Effector CD4-positive, alpha-beta T cell (primary cell): ENCODE results near the gene MYPOP.

Experiments
- DNase-seq: peaks from one replicate; pipeline ENCODE4 v3.0.0-alpha.2; 2020
- total RNA-seq: gene quantifications from one replicate; lab custom pipeline; 2026; lab: John Stamatoyannopoulos, UW

Gene MYPOP, protein sequence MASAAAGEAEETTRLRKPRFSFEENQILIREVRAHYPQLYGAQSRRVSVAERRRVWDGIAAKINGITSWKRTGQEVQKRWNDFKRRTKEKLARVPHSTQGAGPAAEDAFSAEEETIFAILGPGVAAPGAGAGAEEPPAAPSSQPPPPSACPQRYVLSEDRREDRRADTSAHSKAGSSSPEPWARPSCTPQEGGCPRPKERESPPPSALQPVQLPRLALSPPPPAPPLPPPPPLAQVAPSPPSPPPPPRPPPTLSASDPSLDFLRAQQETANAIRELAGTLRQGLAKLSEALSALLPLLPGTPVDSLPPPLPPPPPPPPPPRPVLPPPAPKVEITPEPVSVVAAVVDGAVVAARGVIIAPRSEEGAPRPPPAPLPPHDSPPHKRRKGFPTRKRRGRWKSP
- total RNA-seq: 6.2 reads per million, percentile 23 among the genes with 10 or more reads in this experiment

DNA sequence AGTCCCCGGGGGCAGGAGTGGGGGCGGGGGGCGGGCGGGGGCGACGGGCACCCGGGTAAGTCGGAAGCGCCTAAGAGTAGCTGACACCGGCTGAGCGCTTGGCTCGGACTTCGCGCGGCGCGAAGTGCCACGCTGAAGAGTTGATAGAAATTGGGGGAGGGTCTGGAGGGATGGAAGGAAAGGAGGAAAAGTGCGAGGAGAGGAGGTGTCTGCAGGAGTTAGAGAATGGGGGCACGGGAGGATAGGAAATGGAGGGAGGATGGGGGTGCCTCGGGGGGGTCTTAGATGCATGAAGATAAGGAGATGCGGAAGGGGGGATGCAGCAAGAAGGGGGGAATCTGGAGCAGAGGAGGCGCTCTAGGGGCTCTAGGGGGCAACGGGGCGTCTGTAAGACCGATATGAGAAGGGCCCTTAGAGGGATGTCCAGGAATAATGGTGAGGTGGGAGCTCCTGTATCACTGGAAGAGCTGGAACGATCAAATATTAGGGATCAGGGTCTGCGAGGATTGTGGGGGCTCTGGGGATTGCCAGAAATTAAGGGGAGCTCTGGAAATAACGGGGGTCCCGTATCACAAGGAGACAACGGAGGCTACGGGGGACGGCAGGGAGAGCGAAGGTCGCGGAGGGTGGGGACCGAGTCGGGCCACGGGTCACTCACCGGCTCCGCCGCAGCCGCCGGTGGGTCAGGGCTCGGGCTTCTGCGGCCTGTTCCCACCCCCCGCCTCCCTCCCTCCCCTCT, at the start of gene MYPOP:
MYPOP (minus strand) TSS at position 702 of the 739 bp plus-strand sequence. CDS start 840 bp downstream, outside the sequence.
- DNase-seq: no peak

DNA sequence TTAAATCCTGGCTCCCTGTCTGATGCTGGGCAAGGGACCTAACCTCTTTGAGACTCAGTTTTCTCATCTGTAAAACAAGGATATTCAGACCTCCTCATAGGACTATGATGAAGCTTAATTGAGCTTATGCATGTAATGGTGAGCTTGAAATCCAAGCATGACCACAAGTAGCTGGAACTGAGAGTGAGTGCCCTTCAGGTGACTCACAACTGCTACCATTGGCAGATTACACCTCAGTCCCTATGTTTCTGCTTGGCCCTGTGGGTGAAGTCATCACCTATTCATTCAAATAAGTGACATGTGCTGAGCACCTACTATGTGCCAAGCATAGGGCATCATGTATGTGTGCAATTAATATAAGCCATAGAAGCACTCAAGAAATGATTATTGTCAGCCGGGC, 45.5 kb upstream of the MYPOP start:
- no peak for DNase-seq

DNA sequence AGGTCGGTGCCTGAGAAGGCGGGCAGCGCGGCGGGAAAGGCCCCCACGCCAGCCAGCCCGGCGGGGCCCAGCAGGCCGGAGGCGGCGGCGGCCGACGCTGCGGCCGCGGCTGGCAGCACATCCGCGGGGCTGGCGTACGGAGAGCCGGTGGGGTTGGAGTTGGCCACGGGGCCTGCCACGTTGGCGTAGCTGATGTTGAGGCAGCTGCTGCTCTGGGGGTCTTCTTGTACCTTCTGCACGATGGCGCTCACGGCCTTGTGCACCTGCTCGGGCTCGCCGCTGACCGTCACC, 38.0 kb upstream of the MYPOP start:
- DNase-seq: no peak

DNA sequence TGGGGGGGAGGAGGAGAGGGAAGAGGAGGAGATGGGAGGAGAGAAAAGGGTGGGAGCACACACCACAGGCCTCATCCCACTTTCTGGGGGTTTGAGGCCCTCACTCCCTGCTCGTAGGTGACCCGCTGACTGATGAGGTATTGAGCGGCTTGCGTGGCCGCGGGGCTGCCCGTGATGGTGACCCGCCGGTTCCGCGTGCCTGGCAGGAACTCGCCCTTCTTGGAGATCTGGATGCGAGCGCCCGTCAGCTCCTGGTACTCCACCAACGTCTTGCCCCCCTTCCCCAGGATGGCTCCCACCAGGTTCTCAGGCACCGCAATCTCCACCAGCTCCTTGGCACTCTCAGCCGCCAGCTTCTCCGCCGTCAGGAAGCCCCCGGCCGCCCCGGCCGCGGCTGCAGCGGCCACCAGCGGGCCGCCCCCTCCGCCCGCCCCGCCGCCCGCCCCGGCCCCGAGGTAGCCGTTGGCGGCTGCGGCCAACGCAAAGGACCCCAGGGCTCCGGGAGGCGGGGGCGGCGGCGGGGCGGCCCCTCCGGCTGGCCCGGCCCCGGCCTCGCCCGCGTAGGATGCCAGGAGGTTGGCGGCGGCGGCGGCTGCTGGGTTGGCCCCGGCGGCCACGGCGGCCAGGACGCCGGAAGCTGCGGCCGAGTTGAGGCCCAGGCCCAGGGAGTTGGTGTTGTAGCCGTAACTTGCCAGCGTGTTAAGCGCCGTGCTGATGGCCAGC, 37.5 kb upstream of the MYPOP start:
- no peak for DNase-seq

DNA sequence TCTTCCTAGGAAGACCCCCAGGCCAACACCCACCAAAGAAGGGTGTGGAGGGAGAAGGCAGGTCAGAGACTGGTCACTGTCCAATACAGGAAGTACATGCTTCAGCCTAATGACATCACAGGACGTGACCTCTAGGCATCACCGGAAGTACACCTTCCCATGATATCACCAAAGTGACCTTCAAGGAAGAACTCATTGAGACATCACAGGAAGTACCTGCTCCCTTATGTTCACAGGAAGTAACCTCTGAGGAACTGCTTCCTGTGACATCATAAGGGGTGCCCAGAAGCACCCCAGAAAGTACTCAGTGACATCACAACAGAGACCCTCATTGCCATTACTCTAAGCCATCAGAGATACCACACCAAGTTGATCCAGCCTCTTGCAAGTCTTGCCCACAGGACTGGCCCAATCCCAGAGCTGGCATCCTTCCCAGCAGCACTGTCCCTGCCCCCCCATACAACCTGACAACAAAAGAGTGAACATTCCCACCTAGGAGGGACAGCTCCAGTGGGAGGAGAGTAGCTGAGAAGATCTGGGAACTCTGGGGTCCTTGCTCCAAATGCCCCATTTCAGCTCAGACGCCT, 36.4 kb upstream of the MYPOP start:
- no peak for DNase-seq

DNA sequence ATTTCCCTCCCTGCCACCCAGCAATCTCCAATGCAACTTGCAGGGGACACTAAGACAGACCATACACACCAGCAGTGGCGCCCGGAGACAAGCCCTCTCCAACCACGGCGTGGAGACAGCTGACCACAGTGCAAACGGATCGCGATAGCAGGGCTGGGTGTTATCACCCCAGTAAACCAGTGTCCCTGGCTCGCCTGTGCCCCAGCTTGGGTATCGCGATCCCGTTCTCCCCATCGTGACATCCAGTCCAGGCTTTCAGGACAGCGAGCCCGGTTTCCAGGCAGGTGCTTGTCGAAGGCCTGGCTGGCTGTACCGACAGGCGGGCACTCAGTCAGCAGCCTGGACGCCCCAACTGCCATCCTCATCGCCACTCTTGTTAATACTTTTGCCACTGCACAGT, 32.9 kb upstream of the MYPOP start:
- DNase-seq: no peak

DNA sequence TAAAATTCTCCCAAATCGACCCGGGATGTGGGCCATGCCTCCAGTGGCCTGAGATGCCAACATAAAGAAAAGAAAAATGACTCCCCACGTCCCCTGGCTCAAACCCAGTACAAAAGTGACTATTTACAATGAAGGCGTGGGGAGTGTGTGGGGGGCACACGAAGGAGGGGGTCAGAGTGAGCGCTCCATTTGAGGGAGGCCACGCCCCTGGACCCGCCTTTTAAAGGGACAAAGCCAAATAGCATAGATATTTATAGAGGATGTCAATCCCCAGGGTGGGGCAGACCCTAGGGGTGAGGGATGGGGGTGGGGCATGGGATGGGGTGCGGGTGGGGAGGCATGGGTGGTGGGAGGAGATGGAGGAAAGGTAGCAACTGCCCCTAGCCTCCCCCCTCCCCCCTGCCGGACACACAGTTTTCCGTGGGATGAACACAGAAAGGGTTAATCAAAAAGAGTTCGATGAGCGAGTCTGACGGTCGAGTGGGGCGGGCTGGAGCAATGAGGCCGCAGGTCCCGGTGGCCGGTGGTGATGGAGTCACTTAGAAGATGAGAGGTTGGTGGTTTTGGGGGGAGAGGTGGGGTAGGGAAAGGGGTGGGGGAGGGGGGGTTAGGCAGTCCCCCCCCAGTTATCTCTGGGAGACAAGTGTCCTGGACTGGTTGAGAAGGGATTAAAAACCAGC, 32.3 kb upstream of the MYPOP start:
- DNase-seq: no peak

DNA sequence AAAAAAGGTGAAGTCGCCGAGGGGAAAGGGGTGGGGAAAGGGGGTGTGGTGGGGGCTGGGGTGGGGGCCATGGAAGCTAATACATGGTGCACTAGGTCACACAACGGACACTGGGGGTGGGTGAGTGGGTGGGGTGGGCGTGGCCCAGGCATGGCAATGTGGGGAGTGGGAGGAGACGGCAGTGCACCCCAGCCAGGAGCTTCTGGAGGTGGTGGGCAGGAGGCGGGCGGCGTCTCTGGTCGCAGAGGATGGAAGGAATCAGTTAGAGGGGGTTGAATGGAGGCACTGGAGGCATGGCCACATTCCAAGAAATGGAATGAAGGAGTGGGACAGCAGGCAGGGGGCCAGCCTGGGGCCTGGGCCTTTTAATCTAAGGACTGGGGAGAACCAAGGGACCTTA, 31.3 kb upstream of the MYPOP start:
- no peak for DNase-seq

DNA sequence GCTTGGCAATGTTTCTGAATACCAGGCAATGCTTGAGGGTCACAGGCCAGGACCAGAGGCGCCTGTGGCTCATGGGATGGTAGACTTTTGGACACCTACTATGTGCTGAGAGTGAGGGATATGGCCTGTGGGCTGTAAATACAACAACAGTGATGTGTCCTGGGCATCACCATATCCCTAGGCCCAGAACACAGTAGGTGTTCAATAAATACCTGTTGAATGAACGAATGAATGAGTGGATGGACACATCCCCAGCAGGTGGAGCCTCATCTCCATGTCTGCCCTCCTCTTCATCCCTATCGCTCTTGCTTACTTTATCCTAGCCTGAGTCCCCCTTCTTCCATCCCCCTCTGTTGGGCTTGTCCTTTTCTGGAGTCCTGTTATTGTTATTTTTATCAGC, 28.6 kb upstream of the MYPOP start:
- no peak for DNase-seq

DNA sequence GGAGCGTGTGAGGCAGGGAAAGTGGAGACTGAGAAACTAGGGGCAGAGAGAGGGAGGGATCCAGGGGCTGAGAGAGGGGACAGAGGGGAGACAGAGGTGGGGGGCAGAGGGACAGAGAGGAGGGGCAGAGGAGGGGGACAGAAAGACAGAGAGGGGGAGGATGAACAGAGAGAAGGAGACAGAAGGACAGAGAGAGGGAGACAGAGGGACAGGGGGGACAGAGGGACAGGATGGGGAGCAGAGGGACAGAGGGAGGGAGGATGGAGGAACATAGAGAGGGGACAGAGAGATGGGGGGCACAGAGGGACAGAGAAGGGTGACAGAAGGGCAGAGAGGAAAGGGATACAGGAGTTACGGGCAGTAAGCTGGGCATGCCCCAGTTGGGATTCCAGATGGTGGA, 26.8 kb upstream of the MYPOP start:
- no peak for DNase-seq

DNA sequence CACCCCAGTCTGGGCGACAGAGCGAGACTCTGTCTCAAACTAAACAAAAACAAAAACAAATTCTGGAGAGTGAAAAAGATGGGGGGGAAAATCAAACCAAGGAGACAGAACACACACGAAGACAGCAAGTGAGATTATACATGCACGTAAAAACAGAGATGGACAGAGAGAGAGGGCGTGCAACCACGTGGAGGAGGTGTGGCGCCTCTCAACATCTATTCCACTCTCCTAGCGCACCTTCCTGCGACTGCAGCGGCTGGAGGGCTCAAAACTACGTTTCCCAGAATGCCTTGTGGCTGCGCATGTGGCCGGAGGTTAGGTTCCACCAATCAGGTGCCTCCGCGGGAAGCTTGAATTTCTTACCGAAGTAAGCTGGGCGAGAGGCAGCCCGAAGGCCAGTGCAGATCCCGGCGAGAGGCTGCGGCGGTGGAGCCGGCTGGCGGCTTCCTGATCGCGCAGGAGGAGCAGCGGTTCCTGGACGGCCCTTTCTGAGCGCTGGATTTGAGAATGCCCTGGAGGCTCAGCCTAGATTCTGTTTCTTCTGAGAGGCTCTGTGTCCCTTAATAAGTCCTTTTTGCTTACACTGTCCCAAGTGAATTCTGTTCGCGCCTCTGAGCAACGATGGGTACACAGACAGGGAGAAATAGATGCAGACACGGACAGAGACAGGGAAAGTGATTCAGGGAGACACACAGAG, 25.3 kb upstream of the MYPOP start:
- DNase-seq: peak; percentile 84

DNA sequence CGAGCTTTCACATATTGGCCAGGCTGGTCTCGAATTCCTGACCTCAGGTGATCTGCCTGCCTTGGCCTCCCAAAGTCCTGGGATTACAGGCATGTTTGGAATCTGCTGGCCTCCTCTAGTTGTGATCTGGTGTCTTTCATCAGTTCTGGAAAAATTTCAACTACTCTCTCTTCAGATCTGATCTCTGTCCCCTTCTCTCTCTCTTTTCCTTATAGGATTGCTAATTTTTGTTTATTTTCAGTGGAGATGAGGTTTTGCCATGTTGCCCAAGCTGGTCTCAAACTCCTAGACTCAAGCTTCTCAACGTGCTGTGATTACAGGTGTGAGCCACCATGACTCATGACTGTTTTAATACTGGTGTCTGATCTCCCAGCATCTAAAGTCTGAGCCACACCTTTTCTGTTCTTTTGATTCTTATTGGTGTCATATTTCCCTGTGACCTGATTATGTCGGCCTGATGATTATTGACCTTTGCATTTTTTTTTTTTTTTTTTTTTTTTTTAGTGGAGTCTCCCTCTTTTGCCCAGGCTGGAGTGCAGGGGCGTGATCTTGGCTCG, 22.6 kb upstream of the MYPOP start:
- no peak for DNase-seq

DNA sequence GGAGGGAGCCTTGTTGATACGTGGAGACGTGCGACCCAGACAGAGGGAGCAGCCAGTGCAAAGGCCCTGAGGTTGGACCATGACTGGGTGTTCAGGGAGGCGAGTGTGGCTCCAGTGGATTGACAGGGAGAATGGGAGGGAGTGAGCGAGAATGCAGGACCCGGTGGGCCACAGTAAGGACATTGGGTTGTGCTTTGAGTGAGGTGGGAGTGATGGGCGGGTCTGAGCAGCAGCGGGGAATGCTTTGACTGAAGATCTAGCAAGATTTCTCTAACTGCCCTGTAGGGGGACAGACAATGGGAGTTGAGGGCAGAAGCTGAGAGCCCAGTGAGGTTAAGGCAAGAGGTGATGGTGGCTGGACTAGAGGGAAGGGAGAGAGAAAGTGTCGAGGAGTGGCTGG, 19.9 kb upstream of the MYPOP start:
- DNase-seq: no peak

DNA sequence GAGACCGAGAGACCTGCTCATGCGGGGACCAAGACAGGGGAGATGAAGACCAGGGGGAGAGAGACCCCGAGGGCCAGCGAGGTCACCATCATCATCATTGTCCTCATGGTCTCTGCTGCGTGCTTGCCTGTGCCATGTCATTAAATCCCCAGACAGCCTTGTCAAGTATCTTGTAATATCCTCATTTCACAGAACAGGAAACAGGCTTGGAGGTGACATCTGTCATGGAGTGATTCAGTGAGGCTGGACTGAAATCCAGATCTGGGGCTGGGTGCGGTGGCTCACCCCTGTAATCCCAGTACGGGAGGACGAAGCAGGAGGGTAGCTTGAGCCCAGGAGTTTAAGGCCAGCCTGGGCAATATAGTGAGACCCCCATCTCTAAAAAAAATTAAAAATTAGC, 18.0 kb upstream of the MYPOP start:
- DNase-seq: no peak

DNA sequence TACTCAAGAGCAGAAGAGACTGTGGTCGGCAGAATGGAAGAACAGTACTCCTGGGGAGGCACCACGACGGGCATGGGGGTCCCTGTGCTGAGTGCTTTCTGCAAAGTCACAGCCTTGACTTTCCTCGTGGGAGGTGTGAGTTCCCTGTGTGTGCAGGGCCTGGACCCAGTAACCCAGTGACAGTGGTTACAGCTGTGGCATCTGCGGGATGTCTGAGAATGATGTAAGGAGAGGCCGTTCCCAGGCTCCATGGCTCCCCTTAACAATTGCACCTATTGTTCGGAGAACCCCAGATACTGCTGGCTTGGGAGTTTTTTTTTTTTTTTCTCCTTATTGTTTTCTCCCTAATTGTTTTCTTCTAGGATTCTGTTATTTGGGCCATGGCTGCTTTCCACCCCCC, 17.3 kb upstream of the MYPOP start:
- DNase-seq: no peak

DNA sequence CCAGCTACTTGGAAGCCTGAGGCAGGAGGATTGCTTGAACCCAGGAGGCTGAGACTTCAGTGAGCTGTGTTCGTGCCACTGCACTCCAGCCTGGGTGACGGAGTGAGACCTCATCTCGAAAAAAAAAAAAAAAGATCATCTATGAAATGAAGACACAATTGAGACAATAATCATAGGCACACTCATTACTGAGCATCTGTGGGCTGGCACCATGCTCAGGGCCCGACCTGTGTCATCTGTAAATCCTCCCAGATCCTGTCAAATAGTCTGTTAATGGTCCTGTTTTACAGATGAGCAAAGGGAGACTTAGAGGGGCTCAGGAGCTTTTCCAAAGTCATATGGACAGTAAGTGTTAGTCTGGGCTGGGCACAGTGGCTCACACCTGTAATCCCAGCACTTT, 16.3 kb upstream of the MYPOP start:
- DNase-seq: no peak

DNA sequence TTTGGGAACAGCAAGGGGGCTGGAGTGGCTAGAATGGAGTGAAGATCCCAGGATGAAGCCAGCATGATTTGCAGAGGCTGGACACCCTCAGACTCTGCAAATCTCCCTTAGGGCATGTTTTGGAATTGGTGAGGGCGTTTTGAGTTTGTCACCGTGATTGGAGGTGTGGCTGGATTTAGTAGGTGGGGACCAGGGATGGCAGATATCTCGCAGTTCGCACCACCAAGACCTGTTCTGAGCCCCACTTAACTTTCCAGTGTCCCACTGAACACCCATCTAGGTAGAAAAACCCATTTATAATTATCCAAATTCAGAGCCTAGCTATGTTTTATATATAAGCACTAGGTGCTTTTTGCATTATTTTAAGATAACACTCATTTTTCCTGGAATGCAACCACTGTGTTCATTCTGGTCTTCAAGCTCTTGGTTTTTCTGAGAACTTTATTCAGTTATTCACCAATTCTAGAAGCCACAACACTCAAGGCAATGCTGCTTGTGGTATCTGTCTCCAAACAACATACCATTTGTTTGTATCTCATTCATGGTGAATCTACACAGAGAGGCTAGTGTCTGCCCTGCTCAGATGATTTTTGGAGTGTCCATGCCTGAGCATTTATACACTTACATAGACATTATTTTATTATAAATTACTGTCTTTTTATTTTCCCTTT, 15.1 kb upstream of the MYPOP start:
- DNase-seq: no peak

DNA sequence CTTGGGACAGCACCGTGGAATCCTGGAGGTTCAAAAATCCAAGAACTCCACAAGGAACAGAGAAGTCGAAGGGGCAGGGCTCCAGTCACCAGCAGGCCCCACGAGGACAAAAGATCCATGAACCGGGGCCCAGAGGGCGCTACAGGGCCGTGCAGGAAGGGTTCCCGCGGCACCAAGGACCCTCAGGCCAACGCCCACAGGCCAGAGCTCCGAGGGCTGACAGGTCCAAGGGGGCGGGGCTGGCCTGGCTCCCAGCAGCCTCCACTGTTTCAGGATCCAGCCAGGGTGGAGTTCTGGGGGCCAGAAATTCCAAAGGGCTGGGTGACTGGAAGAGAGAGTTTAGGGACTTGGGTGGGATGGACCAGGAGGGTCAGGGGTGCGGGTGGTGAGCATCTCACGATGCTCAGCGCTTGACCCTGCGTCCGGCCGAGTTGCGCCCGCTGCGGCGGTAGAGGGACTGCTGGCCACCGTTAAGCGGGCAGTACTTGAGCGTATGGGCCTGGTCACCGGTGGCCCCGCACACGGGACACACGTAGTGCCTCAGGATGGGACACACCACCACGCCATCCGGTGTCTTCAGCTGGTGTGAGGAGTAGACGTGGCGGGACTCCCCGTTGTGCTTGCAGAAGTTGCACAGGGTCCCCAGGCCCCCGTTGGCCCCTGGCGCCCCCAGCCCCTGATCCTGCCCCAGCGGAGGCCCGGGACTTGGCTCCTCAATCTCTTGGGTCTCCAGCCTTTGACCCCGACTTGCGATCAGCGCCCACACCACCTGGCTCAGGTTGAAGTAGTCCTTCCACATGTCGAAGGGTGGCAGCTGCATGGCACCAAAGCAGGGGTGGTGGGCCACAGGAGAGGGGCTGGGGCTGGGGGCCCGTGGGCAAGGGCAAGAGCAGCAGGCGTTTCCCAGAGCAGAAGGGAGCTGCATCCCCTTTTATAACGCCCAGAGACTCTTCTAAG, 11.7 kb upstream of the MYPOP start, which contains the start of gene NANOS2:
NANOS2 (minus strand) TSS at position 905 of the 957 bp plus-strand sequence; CDS start at position 820, 85 bp downstream.
- DNase-seq: no peak

DNA sequence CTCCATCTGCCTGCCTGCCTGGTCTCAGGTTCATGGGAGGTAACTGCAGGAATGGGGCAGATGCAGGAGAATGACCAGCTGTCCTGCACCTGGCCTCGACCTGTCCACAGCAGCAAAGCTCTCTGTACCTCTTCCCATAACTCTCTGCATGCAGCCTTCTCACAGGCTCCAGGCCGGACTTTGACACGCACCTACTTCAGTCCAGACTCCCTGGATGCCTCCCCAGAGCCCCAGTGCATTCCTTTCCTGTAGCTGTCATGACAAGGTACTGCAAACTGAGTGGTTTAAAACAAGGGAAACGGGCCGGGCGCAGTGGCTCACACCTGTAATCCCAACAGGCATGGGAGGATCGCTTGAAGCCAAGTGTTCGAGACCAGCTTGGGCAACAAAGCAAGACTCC, 8.9 kb upstream of the MYPOP start:
- DNase-seq: no peak

DNA sequence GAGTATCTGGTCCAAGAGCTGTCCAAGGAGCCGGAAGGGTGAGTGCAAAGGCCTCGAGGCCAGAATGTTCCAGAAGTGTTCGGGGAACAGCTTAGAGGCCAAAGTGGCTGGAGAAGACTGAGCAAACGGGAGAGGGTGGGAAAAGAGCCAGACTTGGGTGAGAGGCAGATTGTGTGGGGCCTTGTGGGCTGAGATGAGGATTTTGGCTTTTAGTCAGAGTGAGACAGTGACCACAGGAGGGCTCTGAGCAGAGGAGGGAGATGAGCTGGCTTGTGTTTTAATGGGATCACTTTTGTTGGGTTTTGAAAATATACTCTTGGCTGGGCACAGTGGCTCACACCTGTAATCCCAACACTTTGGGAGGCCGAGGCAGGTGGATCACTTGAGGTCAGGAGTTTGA, 6.5 kb upstream of the MYPOP start:
- DNase-seq: no peak
